Measurements from ENCODE around the gene SELPLG. TPM values are rescaled to one million over a fixed set of nuclear protein-coding genes. Genes with fewer than 3 reads are reported as not detected.

The SELPLG gene
- total and polyA plus RNA-seq, 2 experiments from 2014 or later, result 1.4 to 3.5 TPM

GRCh38 chr12:108581311-108582227 lies 52.1 kb downstream of the SELPLG start:
- Histone ChIP-seq H3K27ac (no peak overlapping the region), H3K4me3 (no peak overlapping the region), H3K4me1 (ENCODE audit: low read depth) (no peaks in the 10 kb centered on the region), H3K27me3 (no peaks in the 10 kb centered on the region), H3K36me3 (no peaks in the 10 kb centered on the region), H3K9me3 (ENCODE audit: low read depth) (no peaks in the 10 kb centered on the region)
- DNase-seq (ENCODE audit: low read depth in 1 of 2, low spot score in 1 of 2), result no peak
- no peak for TF ChIP-seq CTCF (IDR thresholded peaks at IDR 0.05; ENCODE audit: low read depth, low read length)

- Histone ChIP-seq H3K4me3 (no peak overlapping the region), H3K36me3 (no peaks in the 10 kb centered on the region), H3K4me1 (ENCODE audit: low read depth) (no peaks in the 10 kb centered on the region), H3K9me3 (ENCODE audit: low read depth) (no peaks in the 10 kb centered on the region), H3K27ac (no peak overlapping the region), H3K27me3 (no peaks in the 10 kb centered on the region)
- no peak for TF ChIP-seq CTCF (IDR thresholded peaks at IDR 0.05; ENCODE audit: low read depth, low read length)
- peak in 1 of 2 donors; percentile 39 for DNase-seq (ENCODE audit: low read depth in 1 of 2, low spot score in 1 of 2)
These were observed 53.2 kb downstream of the SELPLG start for GRCh38 chr12:108580531-108580930.

- Histone ChIP-seq H3K27ac (no peak overlapping the region), H3K36me3 (no peaks in the 10 kb centered on the region), H3K9me3 (ENCODE audit: low read depth) (no peaks in the 10 kb centered on the region), H3K27me3 (no peaks in the 10 kb centered on the region), H3K4me3 (no peak overlapping the region), H3K4me1 (ENCODE audit: low read depth) (no peaks in the 10 kb centered on the region)
- TF ChIP-seq CTCF (IDR thresholded peaks at IDR 0.05; ENCODE audit: low read depth, low read length), result no peak
- no peak for DNase-seq (ENCODE audit: low read depth in 1 of 2, low spot score in 1 of 2)
These were observed 54.9 kb downstream of the SELPLG start for GRCh38 chr12:108578813-108579212.

GRCh38 chr12:108578264-108578663 lies 55.4 kb downstream of the SELPLG start:
- Histone ChIP-seq H3K9me3 (ENCODE audit: low read depth) (no peaks in the 10 kb centered on the region), H3K4me1 (ENCODE audit: low read depth) (no peaks in the 10 kb centered on the region), H3K36me3 (no peaks in the 10 kb centered on the region), H3K27me3 (no peaks in the 10 kb centered on the region), H3K4me3 (no peak overlapping the region), H3K27ac (no peak overlapping the region)
- TF ChIP-seq CTCF (IDR thresholded peaks at IDR 0.05; ENCODE audit: low read depth, low read length), result no peak
- no peak for DNase-seq (ENCODE audit: low read depth in 1 of 2, low spot score in 1 of 2)

- no peak for DNase-seq (ENCODE audit: low read depth in 1 of 2, low spot score in 1 of 2)
- Histone ChIP-seq H3K4me1 (ENCODE audit: low read depth) (no peaks in the 10 kb centered on the region), H3K27ac (no peak overlapping the region), H3K36me3 (no peaks in the 10 kb centered on the region), H3K4me3 (no peak overlapping the region), H3K27me3 (no peaks in the 10 kb centered on the region), H3K9me3 (ENCODE audit: low read depth) (no peaks in the 10 kb centered on the region)
- no peak for TF ChIP-seq CTCF (IDR thresholded peaks at IDR 0.05; ENCODE audit: low read depth, low read length)
These were observed 56.2 kb downstream of the SELPLG start for GRCh38 chr12:108577458-108577857.

Measured in cardiac muscle cell (in vitro differentiated cells and primary cell).